GM23248 (cell line): ENCODE measurements around the gene CHD3.

Experiments
- EZH2 ChIP-seq: fragments of 200-600 bp; sonication (generic); IDR thresholded peaks from 2 replicates; pipeline ENCODE4 v1.6.1; 2018; ENCODE audit warnings: antibody characterized with exemption, mild to moderate bottlenecking; ENCODE audit not compliant: insufficient read depth, poor library complexity, severe bottlenecking
- EZH2phosphoT487 ChIP-seq: fragments of 200-600 bp; sonication (generic); IDR thresholded peaks from 2 replicates; pipeline ENCODE4 v1.6.1; 2018; ENCODE audit warnings: antibody characterized with exemption, moderate library complexity, mild to moderate bottlenecking, low read depth; ENCODE audit not compliant: insufficient read depth

- TF ChIP-seq EZH2: no peak
- no peak for TF ChIP-seq EZH2phosphoT487
These were observed 42.4 kb downstream of the CHD3 start for GRCh38 chr17:7930841-7931631.
